HG03066 (cell line): ENCODE measurements around the gene TTL.
"Not testable (repeated sequence)": the region's sequence is repeated elsewhere in the genome, so short reads cannot be mapped to it uniquely, and the experiment has no call there.

Source experiments
- ATAC-seq: cut with Tn5 transposase; IDR thresholded peaks from one replicate; pipeline ENCODE4 v1.9.1; 2021; ENCODE audit warnings: low read depth; ENCODE audit not compliant: unreplicated experiment

Gene TTL

GRCh38 chr2:112481528-112482233 is at the start of gene TTL:
TSS of gene TTL (plus strand) at chr2:112482156. CDS start at chr2:112482345, 189 bp downstream.
- ATAC-seq, result peak; percentile 66

GRCh38 chr2:112432390-112432734 is 49.6 kb upstream of the TTL start:
- not testable (repeated sequence) for ATAC-seq

GRCh38 chr2:112432735-112433479 is 49.0 kb upstream of the TTL start:
- ATAC-seq, result peak; percentile 38

GRCh38 chr2:112433480-112433879 is 48.5 kb upstream of the TTL start, which contains the start of gene RGPD8:
TSS of gene RGPD8 (minus strand) at chr2:112433645. CDS start at chr2:112433453, 192 bp downstream.
- peak; percentile 96 for ATAC-seq

GRCh38 chr2:112433932-112434730 is 47.8 kb upstream of the TTL start:
- no peak for ATAC-seq

- not testable (repeated sequence) for ATAC-seq
Observed at GRCh38 chr2:112434890-112435715, 46.9 kb upstream of the TTL start.

GRCh38 chr2:112435716-112436431 is 46.1 kb upstream of the TTL start:
- not testable (repeated sequence) for ATAC-seq

GRCh38 chr2:112436993-112437392 is 45.0 kb upstream of the TTL start:
- not testable (repeated sequence) for ATAC-seq

- ATAC-seq, result not testable (repeated sequence)
Observed at GRCh38 chr2:112437405-112437831, 44.5 kb upstream of the TTL start.

- not testable (repeated sequence) for ATAC-seq
Observed at GRCh38 chr2:112438603-112439261, 43.2 kb upstream of the TTL start.

- not testable (repeated sequence) for ATAC-seq
Observed at GRCh38 chr2:112444256-112444655, 37.7 kb upstream of the TTL start.

- ATAC-seq, result no peak
Observed at GRCh38 chr2:112449854-112450253, 32.1 kb upstream of the TTL start.

GRCh38 chr2:112451317-112451716 is 30.6 kb upstream of the TTL start:
- ATAC-seq, result no peak

- no peak for ATAC-seq
Observed at GRCh38 chr2:112454586-112454985, 27.4 kb upstream of the TTL start.

- ATAC-seq, result no peak
Observed at GRCh38 chr2:112459372-112459771, 22.6 kb upstream of the TTL start.

- no peak for ATAC-seq
Observed at GRCh38 chr2:112462178-112462577, 19.8 kb upstream of the TTL start.

GRCh38 chr2:112463256-112463655 is 18.7 kb upstream of the TTL start:
- ATAC-seq, result no peak

GRCh38 chr2:112465382-112465781 is 16.6 kb upstream of the TTL start:
- ATAC-seq, result no peak
